Fibroblast of peridontal ligament (primary cell): ENCODE data around the gene GABRB2.
"Not testable (repeated sequence)": the region's sequence is repeated elsewhere in the genome, so short reads cannot be mapped to it uniquely, and the experiment has no call there.

ENCODE experiments used
- DNase-seq: peaks from one replicate; pipeline ENCODE4 v3.0.0-alpha.2; 2010; ENCODE audit errors: extremely low read depth

The GABRB2 gene

DNA sequence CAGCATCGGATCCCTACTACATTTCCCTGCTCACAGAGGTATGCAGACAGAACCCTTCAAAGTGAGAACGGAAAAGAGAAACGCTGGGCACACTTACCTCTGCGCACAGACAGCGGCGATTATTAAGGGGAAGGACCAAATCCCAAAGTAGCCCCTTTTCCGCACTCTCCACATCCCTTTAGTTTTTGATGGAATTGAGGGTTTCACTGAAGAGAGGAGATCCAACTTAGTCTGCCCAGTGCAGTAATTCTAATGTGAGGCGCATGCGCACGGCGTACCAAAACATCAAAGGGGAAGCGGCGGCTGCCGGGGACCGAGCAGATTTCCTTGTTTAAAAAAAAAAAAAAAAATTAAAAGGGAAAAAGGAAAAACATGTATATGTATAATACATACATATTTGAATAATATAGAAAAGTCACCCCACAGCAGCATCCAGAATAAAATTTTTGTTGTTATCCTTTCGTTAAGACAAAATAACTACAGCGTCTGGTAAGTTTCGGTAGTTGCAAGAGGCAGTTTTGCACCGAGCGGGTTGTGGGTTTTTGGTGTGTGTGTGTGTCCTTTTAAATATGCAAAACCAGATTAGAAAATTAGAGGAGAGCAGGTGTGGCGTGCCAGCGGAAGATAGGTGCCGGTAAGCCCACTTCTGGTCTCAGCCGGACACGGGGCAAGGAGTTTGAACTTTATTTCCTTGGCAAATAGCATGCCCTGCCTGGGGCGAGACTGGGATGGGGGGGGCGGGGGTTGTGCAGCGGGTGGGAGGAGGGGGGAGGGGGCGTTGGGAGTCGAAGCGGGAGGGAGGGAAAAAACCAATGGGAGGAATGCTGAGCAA is at the start of gene GABRB2:
TSS of gene GABRB2 (minus strand) at position 256 of the 832 bp plus-strand sequence. CDS start at position 174, 82 bp downstream.
- DNase-seq = peak; percentile 15

- DNase-seq = no peak
Measured at GRCh38 chr5:161585798-161586197, 39.3 kb upstream of the GABRB2 start.

DNA sequence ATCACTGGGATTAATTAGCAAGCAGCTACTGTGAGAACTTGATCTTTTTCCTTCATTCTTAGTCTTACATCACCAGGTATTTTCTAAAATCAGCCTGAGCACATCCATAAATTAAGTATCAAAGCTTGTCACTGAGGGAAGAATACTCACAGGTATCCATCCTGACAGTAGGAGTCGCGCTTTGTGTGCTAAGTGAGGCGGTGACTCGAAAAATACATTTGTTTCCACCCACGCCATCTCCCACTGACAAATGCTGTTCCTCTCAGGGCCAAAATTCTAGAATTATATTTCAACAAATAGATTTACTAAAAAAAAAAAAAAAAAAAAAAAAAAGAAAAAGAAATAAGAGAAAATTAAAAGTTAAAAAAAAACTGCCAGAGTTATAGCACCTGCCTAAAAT is 34.1 kb upstream of the GABRB2 start:
- no peak for DNase-seq

DNA sequence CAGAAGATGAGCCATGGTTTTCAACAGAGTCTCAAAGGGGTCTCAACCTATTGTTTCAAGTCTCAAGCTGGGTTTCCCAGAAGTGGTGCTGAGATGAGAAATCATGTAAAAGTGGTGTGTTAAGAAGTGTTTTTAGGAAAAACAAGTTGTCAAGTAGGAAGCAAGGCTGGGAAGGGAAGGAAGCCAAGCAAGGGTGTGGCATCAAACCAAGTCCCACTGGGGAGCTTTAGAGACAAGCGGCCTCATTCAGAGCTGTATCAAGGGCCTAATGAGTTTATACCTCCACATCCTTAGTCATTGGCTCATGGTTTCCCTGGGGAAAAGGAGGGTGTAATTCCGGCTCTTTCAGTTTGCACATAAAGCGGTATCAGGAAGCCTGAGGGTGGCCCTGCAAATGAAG is 26.4 kb upstream of the GABRB2 start:
- DNase-seq = no peak

DNA sequence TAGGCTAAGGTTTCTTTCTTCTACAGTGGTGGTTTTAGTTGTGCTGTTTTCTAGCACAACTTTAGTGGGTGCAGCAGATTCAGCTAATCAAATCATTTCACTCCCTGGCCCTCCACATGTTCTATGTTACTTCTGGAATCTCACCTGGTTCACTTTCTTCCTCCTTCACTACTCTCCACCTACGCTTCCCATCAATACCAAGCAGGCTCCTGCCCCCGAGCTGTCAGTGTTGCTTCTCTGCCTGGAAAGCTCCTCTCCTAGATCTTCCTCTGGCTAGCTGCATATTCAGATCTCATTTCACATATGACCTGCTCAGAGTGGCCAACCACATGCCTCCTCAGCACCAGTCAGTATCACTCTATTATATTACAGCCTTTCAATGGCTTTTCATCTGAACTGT is 19.6 kb upstream of the GABRB2 start:
- no peak for DNase-seq

DNA sequence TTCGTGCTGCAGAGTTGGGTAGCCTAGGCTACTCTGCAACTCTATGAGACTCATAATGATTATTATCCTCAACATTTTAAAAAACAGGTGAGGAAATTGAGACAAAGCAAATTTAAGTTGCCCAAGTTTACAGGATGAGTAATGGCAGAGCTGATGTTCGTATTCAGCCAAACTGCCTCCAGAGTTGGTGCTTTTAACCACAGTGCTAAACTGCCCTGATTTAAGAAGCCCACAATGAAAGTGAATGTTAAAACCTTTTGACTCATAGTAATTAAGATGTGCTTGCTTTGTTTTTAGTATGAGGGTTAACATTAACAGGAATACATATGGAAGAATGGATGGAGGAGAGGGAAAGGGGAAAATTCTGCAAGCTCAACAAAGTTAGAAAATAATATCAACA is 15.9 kb upstream of the GABRB2 start:
- DNase-seq = no peak

- DNase-seq = peak; percentile 1
Measured at GRCh38 chr5:161549106-161549505, 2.6 kb upstream of the GABRB2 start.

DNA sequence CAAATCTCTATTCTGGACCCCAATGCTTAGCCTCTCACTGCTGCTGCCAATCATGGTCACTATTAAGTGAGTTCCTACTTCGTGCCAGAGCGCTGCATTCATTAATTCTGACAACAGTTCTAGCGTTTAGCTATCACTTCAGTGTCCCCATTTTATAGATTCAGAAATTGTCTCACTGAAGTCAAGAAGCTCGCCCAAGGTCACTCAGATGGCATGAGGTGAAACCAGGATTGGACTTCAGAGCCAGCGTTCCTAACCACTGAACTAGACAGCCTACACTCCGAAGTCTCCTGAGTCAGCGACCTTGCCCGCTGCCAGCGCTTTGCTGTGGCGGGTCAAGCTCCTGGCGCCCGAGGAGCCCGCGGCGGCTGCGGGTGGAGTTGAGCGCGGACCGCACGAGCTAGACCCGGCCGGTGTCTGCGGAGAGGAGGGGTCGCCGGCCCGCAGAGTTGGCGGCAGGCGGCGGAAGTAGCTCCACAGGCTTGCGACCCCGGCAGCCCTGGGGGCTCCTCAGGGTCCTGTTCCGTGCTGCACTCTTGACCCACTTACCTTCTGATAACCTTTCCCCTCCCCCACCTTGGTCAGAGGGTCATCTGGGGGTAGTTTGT is 2.1 kb upstream of the GABRB2 start:
- no peak for DNase-seq

DNA sequence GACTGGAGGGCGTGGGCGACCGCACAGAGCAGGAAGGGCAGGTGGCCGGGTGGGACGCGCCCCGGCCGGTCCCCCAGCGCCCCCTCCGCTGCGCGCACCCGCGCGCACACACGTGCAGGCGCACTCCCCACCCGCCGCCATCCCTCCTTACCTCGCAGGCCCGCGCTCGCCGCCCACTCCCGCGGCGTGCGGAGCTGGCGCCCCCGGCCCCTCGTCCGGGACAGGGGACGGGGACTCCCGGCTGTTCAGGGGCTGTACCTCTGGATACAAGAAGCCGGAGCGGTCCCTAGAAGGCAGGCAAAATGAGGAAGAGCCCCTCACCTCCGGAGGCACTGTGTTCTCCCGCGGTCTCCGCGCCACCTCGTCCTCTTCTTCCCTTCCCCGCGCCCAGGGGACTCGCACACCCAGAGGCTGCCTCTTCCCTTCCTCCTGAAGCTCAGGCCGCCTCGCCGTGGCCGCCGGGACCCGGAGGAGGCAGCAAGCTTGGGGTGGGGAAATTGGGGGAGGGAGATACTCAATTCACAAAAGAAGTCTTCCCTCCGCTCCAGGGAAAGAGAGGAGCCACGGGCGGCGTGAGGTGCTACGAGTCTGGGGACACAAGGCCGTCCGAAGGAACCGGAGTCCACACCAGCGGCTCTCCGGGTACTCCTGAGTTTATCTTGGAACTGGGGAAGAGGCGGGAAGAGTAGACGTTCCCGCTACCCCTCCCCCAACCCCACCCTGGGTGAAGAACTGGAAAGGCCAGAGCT is 1.4 kb upstream of the GABRB2 start:
- no peak for DNase-seq

GRCh38 chr5:161547406-161547737 is 847 bp upstream of the GABRB2 start:
- no peak for DNase-seq

GRCh38 chr5:161546095-161546469 is 443 bp downstream of the GABRB2 start:
- no peak for DNase-seq

DNA sequence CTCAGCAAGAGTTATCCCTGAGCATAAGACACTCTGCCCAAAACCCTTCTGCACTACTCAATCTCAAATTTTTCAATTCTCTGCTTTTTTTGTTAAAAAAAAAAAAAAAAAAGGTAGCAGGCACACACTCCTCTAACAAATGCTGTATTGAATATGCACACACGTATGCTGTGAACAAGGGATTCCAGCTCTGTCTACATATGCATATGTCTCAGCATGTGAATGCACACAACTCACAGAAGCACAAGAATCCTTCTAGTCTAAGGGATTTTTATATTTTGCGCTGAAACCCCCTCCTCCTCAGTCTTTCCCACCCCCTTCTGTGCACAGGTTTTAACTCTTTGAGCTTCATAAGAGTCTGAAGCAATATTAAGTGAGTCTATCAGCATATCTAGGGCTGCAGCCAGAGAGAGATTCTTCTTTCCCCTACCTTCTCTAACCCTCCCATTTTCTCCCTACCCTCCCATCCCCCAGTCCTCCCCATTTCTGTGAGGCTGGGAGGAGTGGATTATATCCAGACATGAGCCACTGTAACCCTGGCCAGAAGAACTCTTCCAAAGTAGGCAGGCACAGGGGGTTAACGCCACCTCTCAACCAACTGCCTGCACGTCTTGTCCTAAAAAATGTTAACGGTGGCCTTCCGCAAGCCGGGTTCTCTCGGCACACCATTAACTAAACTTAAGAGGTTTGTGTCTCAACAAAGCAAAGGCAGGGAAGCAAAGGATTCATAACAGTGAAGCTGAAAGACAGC is 1.0 kb downstream of the GABRB2 start:
- no peak for DNase-seq

- DNase-seq = peak; percentile 0
Measured at GRCh38 chr5:161544350-161544765, 2.2 kb downstream of the GABRB2 start.

DNA sequence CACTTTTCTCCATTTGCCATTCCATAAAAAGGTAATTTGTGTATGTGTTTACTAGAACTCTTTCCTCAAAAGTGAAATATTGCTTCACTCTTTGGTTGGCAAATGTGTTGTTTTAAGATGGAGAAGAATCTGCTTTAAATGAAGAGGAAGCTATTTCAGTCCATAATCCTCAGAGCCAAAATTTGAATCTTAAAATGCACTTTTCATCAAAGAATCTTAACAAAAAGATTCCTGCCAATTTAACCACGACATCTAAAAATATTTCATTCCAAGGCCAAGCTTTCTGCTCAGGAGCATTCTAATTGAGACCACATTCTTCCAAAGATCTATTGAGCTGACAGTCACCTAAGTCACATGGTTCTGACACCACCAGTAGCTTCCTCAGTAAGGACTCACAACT is 7.5 kb downstream of the GABRB2 start:
- DNase-seq = no peak

DNA sequence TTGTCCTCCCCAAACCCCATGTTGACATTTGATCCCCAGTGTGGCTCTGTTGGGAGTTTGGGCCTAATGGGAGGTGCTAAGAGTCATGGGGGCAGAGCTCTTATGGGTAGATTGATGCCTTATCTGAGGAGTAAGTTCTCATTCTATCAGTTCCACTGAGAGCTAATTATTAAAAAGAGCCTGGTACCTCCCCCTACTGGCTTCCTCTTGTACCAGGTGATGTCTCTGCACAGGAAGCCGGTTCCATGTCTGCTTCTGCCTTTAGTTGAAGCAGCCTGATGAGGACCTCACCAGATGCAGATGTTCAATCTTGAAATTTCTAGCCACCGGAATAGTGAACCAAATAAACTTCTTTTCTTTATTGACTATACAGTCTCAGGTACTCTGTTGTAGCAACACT is 10.8 kb downstream of the GABRB2 start:
- DNase-seq = no peak

- no peak for DNase-seq
Measured at GRCh38 chr5:161530700-161531099, 15.8 kb downstream of the GABRB2 start.

DNA sequence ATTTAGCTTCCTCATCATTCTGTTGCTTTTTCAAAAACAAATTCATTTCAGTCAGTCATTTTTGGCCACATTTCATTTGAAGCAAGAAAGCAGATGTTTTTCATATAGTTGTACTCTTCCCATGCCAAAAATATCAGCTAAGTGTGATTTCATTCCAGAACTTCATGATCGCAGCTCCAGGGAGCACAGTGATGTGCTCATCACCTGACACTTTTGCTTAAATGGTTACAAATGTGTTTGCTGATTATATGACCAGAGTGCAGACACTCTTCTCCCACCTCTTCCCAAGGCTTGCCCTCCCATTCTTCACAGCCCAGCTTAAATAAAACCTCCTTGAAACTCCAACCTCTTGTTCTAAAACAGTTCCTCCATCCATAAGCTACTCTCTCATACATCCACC is 32.6 kb downstream of the GABRB2 start:
- DNase-seq = no peak

DNA sequence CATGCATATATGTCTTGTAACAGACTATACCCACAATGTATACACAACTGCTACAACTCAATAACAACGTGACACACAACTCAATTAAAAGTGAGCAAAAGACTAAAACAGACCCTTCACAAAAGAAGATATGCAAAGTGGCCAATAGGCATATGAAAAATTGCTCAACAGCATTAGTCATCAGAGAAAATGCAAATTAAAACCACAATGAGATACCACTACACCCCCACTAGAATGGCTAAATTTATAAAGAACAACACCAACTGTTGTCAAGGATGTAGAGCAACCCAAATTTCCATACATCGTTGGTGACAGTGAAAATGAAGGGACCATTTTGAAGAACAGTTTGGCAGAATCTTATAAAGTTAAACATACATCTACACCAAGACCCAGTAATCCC is 38.9 kb downstream of the GABRB2 start:
- DNase-seq = no peak

DNA sequence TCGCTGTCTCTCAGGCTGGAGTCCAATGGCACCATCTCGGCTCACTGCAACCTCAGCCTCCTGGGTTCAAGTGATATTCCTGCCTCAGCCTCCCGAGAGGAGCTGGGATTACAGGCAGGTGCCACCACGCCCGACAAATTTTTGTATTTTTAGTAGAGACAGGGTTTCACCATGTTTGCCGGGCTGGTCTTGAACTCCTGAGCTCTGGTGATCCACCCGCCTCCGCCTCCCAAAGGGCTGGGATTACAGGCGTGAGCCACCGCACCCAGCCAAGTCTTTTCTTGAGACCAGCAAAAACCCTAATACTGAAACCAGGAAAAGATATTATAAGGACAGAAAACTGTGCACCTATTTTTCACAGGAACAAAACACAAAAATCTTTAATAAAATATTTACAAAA is 41.4 kb downstream of the GABRB2 start:
- not testable (repeated sequence) for DNase-seq

GRCh38 chr5:161498531-161498930 is 48.0 kb downstream of the GABRB2 start:
- no peak for DNase-seq

GRCh38 chr5:161483721-161484120 is 62.8 kb downstream of the GABRB2 start:
- DNase-seq = no peak

DNA sequence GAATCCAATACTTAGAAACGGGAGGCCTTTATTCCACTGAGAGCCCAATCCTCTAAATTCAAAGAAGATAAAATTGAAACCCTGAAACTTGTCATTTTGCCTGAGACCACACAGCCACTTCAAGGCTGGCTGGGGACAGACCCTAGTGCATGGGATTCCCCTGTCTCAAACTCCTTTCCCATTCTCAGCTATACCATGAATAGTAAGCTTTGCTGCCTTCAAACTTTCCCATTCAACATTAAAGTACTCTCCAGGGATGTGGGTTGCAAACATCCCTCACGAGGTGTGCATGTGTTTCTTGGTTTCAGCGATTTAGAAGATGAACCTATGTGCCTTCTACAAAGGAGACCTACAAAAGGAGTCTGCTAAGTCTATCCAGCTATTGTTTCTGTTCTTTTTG is 64.6 kb downstream of the GABRB2 start:
- no peak for DNase-seq
